ENCODE measurements around the gene PRDM16. TPM values are rescaled to one million over a fixed set of nuclear protein-coding genes. Genes with fewer than 3 reads are reported as not detected.

The PRDM16 gene
- total and polyA plus RNA-seq, 2 experiments from 2014 or later = 0.14 to 0.16 TPM

DNA sequence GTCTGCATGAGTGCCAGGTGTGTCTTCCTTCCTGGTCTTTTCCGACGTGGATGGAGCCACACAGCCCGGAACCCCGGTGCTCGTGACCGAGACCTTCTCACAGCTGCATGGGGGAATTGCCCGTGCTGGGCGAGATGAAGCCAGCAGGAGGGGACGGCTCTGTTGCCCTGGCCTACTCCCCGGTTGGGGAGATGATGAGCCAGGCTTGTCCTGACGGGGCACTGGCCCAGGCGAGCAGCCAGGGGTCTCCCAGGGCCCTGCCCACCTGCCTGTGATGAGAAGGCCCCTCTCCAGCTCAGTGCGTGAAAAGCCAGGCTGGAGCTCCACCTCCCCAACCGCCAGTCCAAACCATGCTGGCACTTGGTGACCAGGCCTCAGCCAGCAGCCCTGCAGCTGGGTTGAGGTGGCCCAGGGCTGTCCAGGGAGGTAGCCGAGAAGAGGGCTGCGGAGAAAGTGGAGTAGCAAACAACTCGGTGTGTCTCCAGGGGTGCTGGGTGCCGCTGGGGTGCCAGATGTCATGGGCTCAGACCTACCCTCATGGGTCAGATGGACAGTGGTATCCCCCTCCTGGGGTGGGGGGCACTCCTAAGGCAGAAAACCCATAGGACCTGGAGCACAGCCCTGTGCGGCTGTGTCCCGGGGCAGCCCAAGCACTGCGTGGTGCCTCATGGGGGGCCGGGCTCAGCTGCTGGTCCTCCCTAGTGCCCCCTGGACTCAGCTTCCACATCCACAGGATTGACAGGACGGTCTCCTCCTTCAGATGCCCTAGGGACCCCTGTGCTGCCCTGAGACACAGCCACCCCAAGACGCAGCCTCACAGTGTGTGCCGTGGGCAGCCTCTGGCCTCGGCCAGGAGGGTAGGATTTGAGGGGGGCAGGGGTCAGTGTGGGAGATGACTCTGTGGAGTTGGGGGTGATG lies 26.1 kb downstream of the PRDM16 start:
- DNase-seq (ENCODE audit: low spot score) = no peak
- Histone ChIP-seq H2AFZ (no peak overlapping the region), H3K4me2 (no peak overlapping the region), H4K20me1 (replicated peaks; ENCODE audit: insufficient read depth) (no peaks in the 10 kb centered on the region), H3K4me3 (no peak overlapping the region), H3K27ac (ENCODE audit: low read depth) (no peak overlapping the region), H3F3A (replicated peaks; ENCODE audit: low read depth) (no peaks in the 10 kb centered on the region), H3K9me2 (ENCODE audit: insufficient read depth) (no peaks in the 10 kb centered on the region), H3K79me2 (replicated peaks; ENCODE audit: insufficient read depth) (no peaks in the 10 kb centered on the region), H3K27me3 (ENCODE audit: insufficient read depth) (no peaks in the 10 kb centered on the region), H3K36me3 (ENCODE audit: insufficient read depth) (no peaks in the 10 kb centered on the region), H3K4me1 (ENCODE audit: insufficient read depth) (no peaks in the 10 kb centered on the region)
- Mint-ChIP-seq H3K4me1 (no peaks in the 10 kb centered on the region), H3K36me3 (ENCODE audit: low read depth) (no peaks in the 10 kb centered on the region), H3K27me3 (ENCODE audit: insufficient read depth, low read depth, poor library complexity) (peaks cover 1% of the 10 kb centered on the region), H3K9me3 (no peaks in the 10 kb centered on the region), H3K27ac (no peak overlapping the region), H3K4me3 (no peak overlapping the region)
- TF ChIP-seq NANOG (IDR thresholded peaks at IDR 0.05; ENCODE audit: borderline replicate concordance) = no peak
- TF ChIP-seq ZNF331 (CRISPR knock-in tag; IDR thresholded peaks at IDR 0.05; ENCODE audit: low read depth) = no peak
- TF ChIP-seq JUNB (IDR thresholded peaks at IDR 0.05; ENCODE audit: unreplicated experiment) = no peak
- TF ChIP-seq, protein P1, sequence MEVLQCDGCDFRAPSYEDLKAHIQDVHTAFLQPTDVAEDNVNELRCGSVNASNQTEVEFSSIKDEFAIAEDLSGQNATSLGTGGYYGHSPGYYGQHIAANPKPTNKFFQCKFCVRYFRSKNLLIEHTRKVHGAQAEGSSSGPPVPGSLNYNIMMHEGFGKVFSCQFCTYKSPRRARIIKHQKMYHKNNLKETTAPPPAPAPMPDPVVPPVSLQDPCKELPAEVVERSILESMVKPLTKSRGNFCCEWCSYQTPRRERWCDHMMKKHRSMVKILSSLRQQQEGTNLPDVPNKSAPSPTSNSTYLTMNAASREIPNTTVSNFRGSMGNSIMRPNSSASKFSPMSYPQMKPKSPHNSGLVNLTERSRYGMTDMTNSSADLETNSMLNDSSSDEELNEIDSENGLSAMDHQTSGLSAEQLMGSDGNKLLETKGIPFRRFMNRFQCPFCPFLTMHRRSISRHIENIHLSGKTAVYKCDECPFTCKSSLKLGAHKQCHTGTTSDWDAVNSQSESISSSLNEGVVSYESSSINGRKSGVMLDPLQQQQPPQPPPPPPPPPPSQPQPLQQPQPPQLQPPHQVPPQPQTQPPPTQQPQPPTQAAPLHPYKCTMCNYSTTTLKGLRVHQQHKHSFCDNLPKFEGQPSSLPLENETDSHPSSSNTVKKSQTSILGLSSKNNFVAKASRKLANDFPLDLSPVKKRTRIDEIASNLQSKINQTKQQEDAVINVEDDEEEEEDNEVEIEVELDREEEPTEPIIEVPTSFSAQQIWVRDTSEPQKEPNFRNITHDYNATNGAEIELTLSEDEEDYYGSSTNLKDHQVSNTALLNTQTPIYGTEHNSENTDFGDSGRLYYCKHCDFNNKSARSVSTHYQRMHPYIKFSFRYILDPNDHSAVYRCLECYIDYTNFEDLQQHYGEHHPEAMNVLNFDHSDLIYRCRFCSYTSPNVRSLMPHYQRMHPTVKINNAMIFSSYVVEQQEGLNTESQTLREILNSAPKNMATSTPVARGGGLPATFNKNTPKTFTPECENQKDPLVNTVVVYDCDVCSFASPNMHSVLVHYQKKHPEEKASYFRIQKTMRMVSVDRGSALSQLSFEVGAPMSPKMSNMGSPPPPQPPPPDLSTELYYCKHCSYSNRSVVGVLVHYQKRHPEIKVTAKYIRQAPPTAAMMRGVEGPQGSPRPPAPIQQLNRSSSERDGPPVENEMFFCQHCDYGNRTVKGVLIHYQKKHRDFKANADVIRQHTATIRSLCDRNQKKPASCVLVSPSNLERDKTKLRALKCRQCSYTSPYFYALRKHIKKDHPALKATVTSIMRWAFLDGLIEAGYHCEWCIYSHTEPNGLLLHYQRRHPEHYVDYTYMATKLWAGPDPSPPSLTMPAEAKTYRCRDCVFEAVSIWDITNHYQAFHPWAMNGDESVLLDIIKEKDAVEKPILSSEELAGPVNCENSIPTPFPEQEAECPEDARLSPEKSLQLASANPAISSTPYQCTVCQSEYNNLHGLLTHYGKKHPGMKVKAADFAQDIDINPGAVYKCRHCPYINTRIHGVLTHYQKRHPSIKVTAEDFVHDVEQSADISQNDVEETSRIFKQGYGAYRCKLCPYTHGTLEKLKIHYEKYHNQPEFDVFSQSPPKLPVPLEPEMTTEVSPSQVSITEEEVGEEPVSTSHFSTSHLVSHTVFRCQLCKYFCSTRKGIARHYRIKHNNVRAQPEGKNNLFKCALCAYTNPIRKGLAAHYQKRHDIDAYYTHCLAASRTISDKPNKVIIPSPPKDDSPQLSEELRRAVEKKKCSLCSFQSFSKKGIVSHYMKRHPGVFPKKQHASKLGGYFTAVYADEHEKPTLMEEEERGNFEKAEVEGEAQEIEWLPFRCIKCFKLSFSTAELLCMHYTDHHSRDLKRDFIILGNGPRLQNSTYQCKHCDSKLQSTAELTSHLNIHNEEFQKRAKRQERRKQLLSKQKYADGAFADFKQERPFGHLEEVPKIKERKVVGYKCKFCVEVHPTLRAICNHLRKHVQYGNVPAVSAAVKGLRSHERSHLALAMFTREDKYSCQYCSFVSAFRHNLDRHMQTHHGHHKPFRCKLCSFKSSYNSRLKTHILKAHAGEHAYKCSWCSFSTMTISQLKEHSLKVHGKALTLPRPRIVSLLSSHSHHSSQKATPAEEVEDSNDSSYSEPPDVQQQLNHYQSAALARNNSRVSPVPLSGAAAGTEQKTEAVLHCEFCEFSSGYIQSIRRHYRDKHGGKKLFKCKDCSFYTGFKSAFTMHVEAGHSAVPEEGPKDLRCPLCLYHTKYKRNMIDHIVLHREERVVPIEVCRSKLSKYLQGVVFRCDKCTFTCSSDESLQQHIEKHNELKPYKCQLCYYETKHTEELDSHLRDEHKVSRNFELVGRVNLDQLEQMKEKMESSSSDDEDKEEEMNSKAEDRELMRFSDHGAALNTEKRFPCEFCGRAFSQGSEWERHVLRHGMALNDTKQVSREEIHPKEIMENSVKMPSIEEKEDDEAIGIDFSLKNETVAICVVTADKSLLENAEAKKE (CRISPR knock-in tag; IDR thresholded peaks at IDR 0.05) = no peak
- TF ChIP-seq EZH2phosphoT487 (IDR thresholded peaks at IDR 0.05; ENCODE audit: unreplicated experiment) = no peak
- TF ChIP-seq ZNF114 (CRISPR knock-in tag; IDR thresholded peaks at IDR 0.05) = no peak
- TF ChIP-seq POLR2AphosphoS5 (IDR thresholded peaks at IDR 0.05; ENCODE audit: low read depth) = no peak
- ATAC-seq = no peak

Measured in GM23338 (cell line).